ENCODE measurements around the gene KRTAP5-6.

The KRTAP5-6 gene

DNA sequence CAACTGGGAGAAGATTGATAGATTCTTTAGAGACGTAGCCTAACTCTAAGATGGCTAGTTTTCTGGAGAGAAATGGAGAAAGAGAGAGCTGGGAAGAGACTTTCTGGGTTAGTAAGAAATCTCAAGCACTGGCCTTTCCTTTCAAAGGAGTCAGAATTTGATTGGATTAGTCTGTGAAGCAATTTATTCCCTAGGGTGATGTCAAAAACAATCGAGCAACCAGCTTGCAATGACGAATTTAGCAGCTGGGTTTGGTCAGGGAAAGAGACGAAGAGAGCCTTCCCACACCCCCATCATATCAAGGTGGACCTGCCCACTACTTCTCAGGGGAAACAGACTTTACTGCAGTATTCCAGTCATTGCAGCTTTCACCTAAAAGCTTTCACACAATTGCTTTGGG lies 10.8 kb downstream of the KRTAP5-6 start:
- TF ChIP-seq, protein P1, sequence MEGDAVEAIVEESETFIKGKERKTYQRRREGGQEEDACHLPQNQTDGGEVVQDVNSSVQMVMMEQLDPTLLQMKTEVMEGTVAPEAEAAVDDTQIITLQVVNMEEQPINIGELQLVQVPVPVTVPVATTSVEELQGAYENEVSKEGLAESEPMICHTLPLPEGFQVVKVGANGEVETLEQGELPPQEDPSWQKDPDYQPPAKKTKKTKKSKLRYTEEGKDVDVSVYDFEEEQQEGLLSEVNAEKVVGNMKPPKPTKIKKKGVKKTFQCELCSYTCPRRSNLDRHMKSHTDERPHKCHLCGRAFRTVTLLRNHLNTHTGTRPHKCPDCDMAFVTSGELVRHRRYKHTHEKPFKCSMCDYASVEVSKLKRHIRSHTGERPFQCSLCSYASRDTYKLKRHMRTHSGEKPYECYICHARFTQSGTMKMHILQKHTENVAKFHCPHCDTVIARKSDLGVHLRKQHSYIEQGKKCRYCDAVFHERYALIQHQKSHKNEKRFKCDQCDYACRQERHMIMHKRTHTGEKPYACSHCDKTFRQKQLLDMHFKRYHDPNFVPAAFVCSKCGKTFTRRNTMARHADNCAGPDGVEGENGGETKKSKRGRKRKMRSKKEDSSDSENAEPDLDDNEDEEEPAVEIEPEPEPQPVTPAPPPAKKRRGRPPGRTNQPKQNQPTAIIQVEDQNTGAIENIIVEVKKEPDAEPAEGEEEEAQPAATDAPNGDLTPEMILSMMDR (IDR thresholded peaks at IDR 0.05; ENCODE audit: borderline replicate concordance, insufficient read depth, low read depth, low read length), result no peak
- H3K4me3 ChIP-seq (ENCODE audit: low read depth, low read length), result no peak overlapping the region

DNA sequence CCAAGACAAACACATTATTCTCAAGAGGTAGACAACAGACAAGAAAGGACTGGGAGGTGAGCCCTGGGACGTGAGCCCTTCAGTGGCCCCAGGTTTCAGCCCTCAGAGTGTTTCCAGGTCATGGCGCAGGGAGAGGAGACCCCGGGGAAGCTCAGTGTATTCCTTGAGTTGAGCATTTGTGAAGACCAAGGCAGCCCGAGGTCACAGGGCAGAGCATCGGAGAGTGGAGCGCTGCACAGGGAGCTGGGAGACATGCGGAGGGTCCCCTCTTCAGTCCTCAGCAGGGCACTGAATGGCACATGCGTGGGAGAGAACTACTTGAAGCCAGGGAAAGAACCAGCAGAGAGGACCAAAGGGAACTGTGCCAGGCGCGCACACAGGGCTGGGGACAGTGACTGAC lies 11.7 kb downstream of the KRTAP5-6 start:
- TF ChIP-seq, protein P1 (IDR thresholded peaks at IDR 0.05; ENCODE audit: borderline replicate concordance, insufficient read depth, low read depth, low read length), result no peak
- no peak overlapping the region for H3K4me3 ChIP-seq (ENCODE audit: low read depth, low read length)

DNA sequence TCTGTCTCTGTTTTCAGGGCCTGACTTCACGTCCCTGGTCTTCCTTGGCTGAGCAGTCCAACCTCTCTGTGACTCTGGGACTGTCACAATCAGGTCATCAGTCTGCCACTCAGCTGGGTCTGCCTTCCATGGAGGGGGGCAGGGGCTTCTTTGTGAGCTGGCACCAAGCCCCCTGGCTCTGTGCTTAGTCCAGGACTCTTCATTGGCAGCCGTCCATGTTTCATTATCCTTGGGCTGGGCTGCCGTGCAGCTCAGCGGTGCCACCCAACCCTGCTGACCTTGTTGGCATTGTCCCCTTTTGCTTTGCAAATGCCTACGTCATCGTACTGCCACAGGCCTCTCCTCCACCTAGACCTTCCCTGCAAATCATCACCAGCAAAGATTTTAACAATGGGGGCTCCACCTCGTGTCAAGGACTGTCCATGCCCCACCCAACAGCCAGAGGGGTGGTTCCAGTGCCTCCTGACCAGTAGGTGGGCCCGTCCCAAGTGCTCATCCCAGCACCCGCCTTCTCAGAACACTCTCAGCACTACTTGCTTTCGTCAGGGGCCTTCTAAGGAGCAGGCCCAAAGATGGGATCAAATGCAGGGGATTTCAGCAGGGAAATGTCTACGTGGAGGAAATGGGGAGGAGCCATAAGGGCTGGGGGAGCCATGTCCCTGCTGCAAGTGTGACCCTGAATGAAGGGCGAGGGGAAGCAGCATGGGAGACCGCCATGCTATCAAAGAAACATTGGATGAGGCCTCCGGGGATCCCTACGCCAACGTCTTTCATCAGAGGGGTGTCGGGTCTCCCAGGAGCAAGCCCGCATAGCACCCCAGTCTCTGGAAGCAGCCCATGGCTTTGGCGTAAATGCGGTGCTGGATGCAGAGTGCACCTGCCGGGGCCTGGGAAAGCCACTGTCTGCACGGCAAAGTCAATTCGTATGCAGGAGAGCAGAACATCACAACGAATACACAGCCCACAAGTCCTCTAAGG lies 18.2 kb downstream of the KRTAP5-6 start:
- H3K4me3 ChIP-seq (ENCODE audit: low read depth, low read length), result no peak overlapping the region
- TF ChIP-seq, protein P1 (IDR thresholded peaks at IDR 0.05; ENCODE audit: borderline replicate concordance, insufficient read depth, low read depth, low read length), result no peak

DNA sequence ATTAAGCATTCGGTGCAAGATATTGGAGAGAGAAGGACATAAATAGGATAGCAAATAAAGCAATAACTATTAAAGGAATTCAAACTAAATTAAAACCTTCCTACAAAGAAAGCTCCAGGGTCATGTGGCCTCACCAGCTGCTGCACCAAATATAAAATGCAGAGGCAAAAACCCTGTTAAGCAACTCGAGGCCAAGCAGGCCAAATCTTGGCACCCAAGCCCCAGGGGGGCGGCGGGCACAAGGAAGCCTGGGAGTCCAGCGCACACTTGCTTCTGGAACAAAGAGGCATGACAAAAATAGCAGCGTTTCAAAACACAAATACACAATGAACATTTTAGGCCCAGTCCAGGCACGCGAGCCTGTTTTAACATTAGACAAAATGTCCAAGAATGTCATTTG lies 20.8 kb downstream of the KRTAP5-6 start:
- TF ChIP-seq, protein P1 (IDR thresholded peaks at IDR 0.05; ENCODE audit: borderline replicate concordance, insufficient read depth, low read depth, low read length), result no peak
- H3K4me3 ChIP-seq (ENCODE audit: low read depth, low read length), result no peak overlapping the region

DNA sequence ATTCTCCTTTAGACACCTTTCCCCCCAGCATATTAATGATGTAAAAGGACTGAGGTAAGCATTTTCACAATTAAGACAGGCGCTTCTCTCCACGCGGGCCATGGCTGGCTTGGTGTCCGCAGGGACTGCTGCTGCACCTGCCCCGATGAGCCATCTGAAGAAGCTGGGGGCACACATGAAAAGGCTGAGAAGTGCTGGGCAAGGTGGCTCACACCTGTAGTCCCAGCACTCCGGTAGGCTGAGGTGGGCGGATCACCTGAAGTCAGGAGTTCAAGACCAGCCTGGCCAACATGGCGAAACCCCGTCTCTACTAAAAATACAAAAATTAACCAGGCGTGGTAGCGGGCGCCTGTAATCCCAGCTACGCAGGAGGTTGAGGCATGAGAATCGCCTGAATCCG lies 21.3 kb downstream of the KRTAP5-6 start:
- TF ChIP-seq, protein P1 (IDR thresholded peaks at IDR 0.05; ENCODE audit: borderline replicate concordance, insufficient read depth, low read depth, low read length), result no peak
- no peak overlapping the region for H3K4me3 ChIP-seq (ENCODE audit: low read depth, low read length)

DNA sequence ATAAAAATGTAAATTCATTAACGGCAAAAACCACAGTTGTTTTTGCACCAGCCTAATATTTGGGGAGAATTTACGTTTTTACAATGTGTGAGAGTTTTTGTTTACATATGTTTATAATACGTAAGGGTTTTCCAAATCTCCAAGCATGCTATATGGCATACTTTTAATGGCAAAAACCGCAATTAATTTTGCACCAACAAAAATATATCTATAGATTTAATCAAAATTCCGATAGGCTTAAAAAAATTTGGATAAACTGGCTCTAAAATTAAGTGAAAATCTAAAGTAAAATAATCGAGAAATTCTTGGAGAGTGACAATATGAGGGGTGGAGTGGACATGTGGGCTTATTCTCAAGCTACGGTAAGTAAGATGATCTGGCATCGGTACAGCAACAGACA lies 22.8 kb downstream of the KRTAP5-6 start:
- TF ChIP-seq, protein P1 (IDR thresholded peaks at IDR 0.05; ENCODE audit: borderline replicate concordance, insufficient read depth, low read depth, low read length), result no peak
- no peak overlapping the region for H3K4me3 ChIP-seq (ENCODE audit: low read depth, low read length)

Measured in GM12875 (cell line).